Rectal smooth muscle tissue (tissue), 1 donor: ENCODE data around the gene RBM12.
A peak's percentile ranks its signal among the peaks of the same experiment; 100 is the strongest.

Experiments used
- H3K27ac ChIP-seq: one replicate; pipeline ENCODE4 v1.7.0; 2013; ENCODE audit warnings: low read depth, low read length, inconsistent platforms
- H3K27me3 ChIP-seq: one replicate; pipeline ENCODE4 v1.7.0; 2013; ENCODE audit warnings: low read length; ENCODE audit not compliant: control insufficient read depth, insufficient read depth
- H3K36me3 ChIP-seq: one replicate; pipeline ENCODE4 v1.7.0; 2013; ENCODE audit warnings: low read length; ENCODE audit not compliant: control insufficient read depth, insufficient read depth
- H3K4me1 ChIP-seq: one replicate; pipeline ENCODE4 v1.7.0; 2013; ENCODE audit warnings: low read length; ENCODE audit not compliant: control insufficient read depth, insufficient read depth
- H3K4me3 ChIP-seq: one replicate; pipeline ENCODE4 v1.7.0; 2013; ENCODE audit warnings: low read length
- H3K9ac ChIP-seq: one replicate; pipeline ENCODE4 v1.7.0; 2013; ENCODE audit warnings: low read length

RBM12 gene

GRCh38 chr20:35620818-35621559, 43.7 kb downstream of the RBM12 start:
- Histone ChIP-seq H3K36me3 (peaks cover under 1% of the 10 kb centered on the region), H3K4me3 (no peak overlapping the region), H3K4me1 (peaks cover 2% of the 10 kb centered on the region), H3K9ac (no peak overlapping the region), H3K27ac (no peak overlapping the region), H3K27me3 (no peaks in the 10 kb centered on the region)

- H3K4me1 ChIP-seq = peaks cover 2% of the 10 kb centered on the region
- H3K36me3 ChIP-seq = no peaks in the 10 kb centered on the region
- no peak overlapping the region for H3K9ac ChIP-seq
- no peak overlapping the region for H3K27ac ChIP-seq
- H3K27me3 ChIP-seq = no peaks in the 10 kb centered on the region
- peak overlapping the region; percentile 67 for H3K4me3 ChIP-seq
These were observed 45.3 kb downstream of the RBM12 start for GRCh38 chr20:35619196-35620095.

- H3K36me3 ChIP-seq = no peaks in the 10 kb centered on the region
- peak overlapping the region; percentile 67 for H3K4me3 ChIP-seq
- H3K4me1 ChIP-seq = peaks cover 2% of the 10 kb centered on the region
- H3K27me3 ChIP-seq = no peaks in the 10 kb centered on the region
- H3K27ac ChIP-seq = no peak overlapping the region
- no peak overlapping the region for H3K9ac ChIP-seq
These were observed 46.2 kb downstream of the RBM12 start for GRCh38 chr20:35618263-35619131.

GRCh38 chr20:35617397-35618262, 47.1 kb downstream of the RBM12 start:
- Histone ChIP-seq H3K36me3 (no peaks in the 10 kb centered on the region), H3K4me1 (peaks cover 2% of the 10 kb centered on the region), H3K27ac (peak overlapping the region; percentile 48), H3K27me3 (no peaks in the 10 kb centered on the region), H3K4me3 (peak overlapping the region; percentile 64), H3K9ac (no peak overlapping the region)

GRCh38 chr20:35616465-35617396, 48.0 kb downstream of the RBM12 start:
- Histone ChIP-seq H3K9ac (no peak overlapping the region), H3K4me3 (peak overlapping the region; percentile 64), H3K4me1 (peaks cover 2% of the 10 kb centered on the region), H3K36me3 (no peaks in the 10 kb centered on the region), H3K27ac (peak overlapping the region; percentile 48), H3K27me3 (no peaks in the 10 kb centered on the region)

DNA sequence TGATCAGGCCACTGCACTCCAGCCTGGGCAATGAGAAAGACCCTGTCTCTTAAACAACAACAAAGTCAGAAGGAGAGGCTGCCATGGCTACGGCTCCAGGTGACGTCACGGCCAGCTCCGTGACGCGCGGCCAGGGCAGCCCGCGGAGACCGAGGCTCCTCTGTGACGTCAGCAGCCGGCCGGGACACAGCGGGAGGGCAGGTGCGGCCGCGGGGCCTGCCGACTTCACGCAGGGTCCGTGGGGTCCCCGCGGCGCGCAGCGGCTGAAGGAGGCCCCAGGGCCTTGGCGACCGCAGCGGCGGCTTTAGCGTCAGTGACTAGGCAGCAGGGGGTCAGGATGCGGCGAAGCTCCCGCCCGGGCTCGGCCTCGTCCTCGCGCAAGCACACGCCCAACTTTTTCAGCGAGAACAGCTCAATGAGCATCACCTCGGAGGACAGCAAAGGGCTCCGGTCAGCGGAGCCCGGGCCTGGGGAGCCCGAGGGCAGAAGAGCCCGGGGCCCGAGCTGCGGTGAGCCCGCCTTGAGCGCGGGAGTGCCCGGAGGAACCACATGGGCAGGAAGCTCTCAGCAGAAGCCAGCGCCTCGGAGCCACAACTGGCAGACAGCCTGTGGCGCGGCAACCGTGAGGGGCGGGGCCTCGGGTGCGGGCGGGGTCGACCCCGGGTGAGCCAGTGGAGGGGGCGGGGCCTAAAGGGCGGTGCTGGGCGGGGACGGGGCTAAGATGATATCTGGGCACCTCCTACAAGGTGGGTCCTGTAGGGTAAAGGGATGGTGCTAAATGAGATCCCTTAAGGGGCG, 48.8 kb downstream of the RBM12 start, which contains the start of gene SPAG4:
Gene SPAG4, plus strand, starts transcription at position 163 of the 798 bp plus-strand sequence. Its CDS starts 175 bp downstream, at position 338.
- peak within 1 kb of the TSS; percentile 94 for H3K27ac ChIP-seq
- peak within 1 kb of the TSS; percentile 77 for H3K4me3 ChIP-seq
- peaks cover 2% of the 10 kb centered on the region for H3K4me1 ChIP-seq
- peak within 1 kb of the TSS; percentile 82 for H3K9ac ChIP-seq
- no peaks in the 10 kb centered on the region for H3K27me3 ChIP-seq
- no peaks in the 10 kb centered on the region for H3K36me3 ChIP-seq

GRCh38 chr20:35611482-35611881, 53.2 kb downstream of the RBM12 start:
- Histone ChIP-seq H3K4me3 (no peak overlapping the region), H3K27ac (no peak overlapping the region), H3K9ac (no peak overlapping the region), H3K36me3 (no peaks in the 10 kb centered on the region), H3K4me1 (no peaks in the 10 kb centered on the region), H3K27me3 (no peaks in the 10 kb centered on the region)

GRCh38 chr20:35610833-35611427, 53.8 kb downstream of the RBM12 start:
- H3K27ac ChIP-seq = no peak overlapping the region
- no peaks in the 10 kb centered on the region for H3K36me3 ChIP-seq
- no peaks in the 10 kb centered on the region for H3K4me1 ChIP-seq
- H3K4me3 ChIP-seq = no peak overlapping the region
- H3K27me3 ChIP-seq = no peaks in the 10 kb centered on the region
- no peak overlapping the region for H3K9ac ChIP-seq

DNA sequence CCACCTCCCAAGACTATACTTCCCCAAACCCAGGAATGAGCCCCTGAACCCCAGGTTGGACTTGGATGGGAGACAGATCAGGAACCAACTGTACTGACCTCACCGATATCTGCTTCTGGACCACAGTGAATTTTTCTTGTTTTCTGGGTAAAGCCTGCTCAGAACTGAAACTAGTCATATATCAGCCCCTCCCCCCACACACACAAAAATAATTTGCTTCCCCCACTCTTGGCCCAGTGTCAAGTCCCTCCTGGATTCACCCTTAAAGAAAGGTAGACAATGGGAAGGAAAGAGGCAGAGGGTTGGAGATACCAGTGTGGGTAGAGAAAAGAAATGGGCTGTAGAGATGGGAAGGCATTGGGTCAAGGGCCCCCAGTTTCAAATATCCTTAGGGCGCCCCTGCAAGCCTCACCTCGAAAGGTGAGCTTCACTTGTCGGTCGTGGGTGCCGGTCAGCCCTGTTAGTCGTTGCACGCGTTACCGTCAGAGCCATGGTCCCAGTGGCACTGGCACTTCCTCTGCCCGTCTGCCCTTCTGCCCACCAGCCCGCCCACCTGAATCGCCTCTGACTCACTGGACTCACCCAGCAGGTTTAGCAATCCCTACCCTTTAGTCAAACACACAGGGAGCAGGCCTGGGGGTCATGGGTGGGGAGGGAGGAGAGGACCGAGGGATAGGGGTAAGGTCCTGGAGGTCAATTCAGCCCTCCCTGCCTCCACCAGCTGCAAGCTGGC, 57.5 kb downstream of the RBM12 start:
- no peaks in the 10 kb centered on the region for H3K27me3 ChIP-seq
- H3K4me3 ChIP-seq = no peak overlapping the region
- no peaks in the 10 kb centered on the region for H3K4me1 ChIP-seq
- no peak overlapping the region for H3K9ac ChIP-seq
- no peaks in the 10 kb centered on the region for H3K36me3 ChIP-seq
- no peak overlapping the region for H3K27ac ChIP-seq
